Measurements from ENCODE around the gene CYS1.

CYS1 gene

GRCh38 chr2:10079870-10080535, at the start of gene CYS1:
CYS1 (minus strand) TSS chr2:10080411; CDS start chr2:10080223, 188 bp downstream.
- DNase-seq (ENCODE audit: low spot score): no peak
- no peak for TF ChIP-seq CTCF (IDR thresholded peaks at IDR 0.05)
- Histone ChIP-seq H3K4me3 (peak within 1 kb of the TSS; percentile 94), H3K27ac (peak within 1 kb of the TSS; percentile 95 to 98)

- no peak overlapping the region for H3K27ac ChIP-seq
- no peak for DNase-seq (ENCODE audit: low spot score)
- no peak for TF ChIP-seq CTCF (IDR thresholded peaks at IDR 0.05)
- no peak overlapping the region for H3K4me3 ChIP-seq
Measured at GRCh38 chr2:10129490-10129889, 49.3 kb upstream of the CYS1 start.

- no peak for TF ChIP-seq CTCF (IDR thresholded peaks at IDR 0.05)
- no peak overlapping the region for H3K4me3 ChIP-seq
- no peak overlapping the region for H3K27ac ChIP-seq
- no peak for DNase-seq (ENCODE audit: low spot score)
Measured at GRCh38 chr2:10128420-10128819, 48.2 kb upstream of the CYS1 start.

- no peak for TF ChIP-seq CTCF (IDR thresholded peaks at IDR 0.05)
- H3K4me3 ChIP-seq: no peak overlapping the region
- DNase-seq (ENCODE audit: low spot score): no peak
- H3K27ac ChIP-seq: no peak overlapping the region
Measured at GRCh38 chr2:10126632-10127026, 46.4 kb upstream of the CYS1 start.

- no peak overlapping the region for H3K27ac ChIP-seq
- DNase-seq (ENCODE audit: low spot score): no peak
- H3K4me3 ChIP-seq: no peak overlapping the region
- TF ChIP-seq CTCF (IDR thresholded peaks at IDR 0.05): no peak
Measured at GRCh38 chr2:10125842-10126631, 45.8 kb upstream of the CYS1 start.

- Histone ChIP-seq H3K4me3 (no peak overlapping the region), H3K27ac (no peak overlapping the region)
- TF ChIP-seq CTCF (IDR thresholded peaks at IDR 0.05): peak; percentile 43
- DNase-seq (ENCODE audit: low spot score): no peak
Measured at GRCh38 chr2:10124538-10125045, 44.4 kb upstream of the CYS1 start.
